GM19438 (cell line): ENCODE results near the gene PTPN3.

Experiments
- ATAC-seq: cut with Tn5 transposase; IDR thresholded peaks from one replicate; pipeline ENCODE4 v1.9.1; 2021; ENCODE audit warnings: low read depth; ENCODE audit not compliant: unreplicated experiment

The PTPN3 gene

GRCh38 chr9:109408759-109409462 is 89.2 kb downstream of the PTPN3 start:
- ATAC-seq = no peak

- no peak for ATAC-seq
Observed at GRCh38 chr9:109403766-109404320, 94.3 kb downstream of the PTPN3 start.

GRCh38 chr9:109403116-109403515 is 95.0 kb downstream of the PTPN3 start:
- ATAC-seq = no peak

GRCh38 chr9:109401990-109402318 is 96.2 kb downstream of the PTPN3 start:
- no peak for ATAC-seq

GRCh38 chr9:109401169-109401989 is 96.7 kb downstream of the PTPN3 start:
- ATAC-seq = no peak

GRCh38 chr9:109399258-109399767 is 98.8 kb downstream of the PTPN3 start:
- ATAC-seq = peak; percentile 51

GRCh38 chr9:109391176-109391575 is 106.9 kb downstream of the PTPN3 start:
- no peak for ATAC-seq

GRCh38 chr9:109387856-109388255 is 110.3 kb downstream of the PTPN3 start:
- no peak for ATAC-seq

GRCh38 chr9:109387206-109387605 is 110.9 kb downstream of the PTPN3 start:
- no peak for ATAC-seq

- peak; percentile 51 for ATAC-seq
Observed at GRCh38 chr9:109385499-109385898, 112.6 kb downstream of the PTPN3 start.

- no peak for ATAC-seq
Observed at GRCh38 chr9:109383947-109384346, 114.2 kb downstream of the PTPN3 start.

- ATAC-seq = no peak
Observed at GRCh38 chr9:109383356-109383755, 114.8 kb downstream of the PTPN3 start.

- ATAC-seq = no peak
Observed at GRCh38 chr9:109382585-109382984, 115.5 kb downstream of the PTPN3 start.

GRCh38 chr9:109382182-109382581 is 115.9 kb downstream of the PTPN3 start:
- no peak for ATAC-seq

- ATAC-seq = peak; percentile 52
Observed at GRCh38 chr9:109381011-109381729, 116.9 kb downstream of the PTPN3 start.

GRCh38 chr9:109379513-109379912 is 118.6 kb downstream of the PTPN3 start:
- no peak for ATAC-seq

GRCh38 chr9:109378316-109378715 is 119.8 kb downstream of the PTPN3 start:
- no peak for ATAC-seq

GRCh38 chr9:109372246-109372645 is 125.9 kb downstream of the PTPN3 start:
- no peak for ATAC-seq

GRCh38 chr9:109371374-109371773 is 126.7 kb downstream of the PTPN3 start:
- ATAC-seq = no peak

- peak; percentile 83 for ATAC-seq
Observed at GRCh38 chr9:109369285-109369684, 128.8 kb downstream of the PTPN3 start.

- ATAC-seq = no peak
Observed at GRCh38 chr9:109360771-109361170, 137.3 kb downstream of the PTPN3 start.
